RWPE1 (cell line): Measurements from ENCODE around the gene COX19.
A peak's percentile ranks its signal among the peaks of the same experiment; 100 is the strongest.

Experiments
- CTCF ChIA-PET: fragments of 350-600 bp; sonication (Branson Sonifier 250); formaldehyde crosslinking; extraction: SDS; loops from one replicate; lab custom pipeline; 2021; lab: Yijun Ruan, JAX
- POLR2A ChIA-PET: fragments of 400-600 bp; formaldehyde crosslinking; extraction: SDS; loops from one replicate; lab custom pipeline; 2020; ENCODE audit warnings: antibody characterized with exemption; ENCODE audit not compliant: low non-redundant PET; lab: Yijun Ruan, JAX
- DNase-seq: peaks from one replicate; pipeline ENCODE4 v3.0.0; 2012; ENCODE audit warnings: low spot score
- H3K27ac ChIP-seq: fragments of 450-650 bp; 2 replicates; pipeline ENCODE4 v1.5.1; 2017
- CTCF ChIP-seq: fragments of 450-650 bp; conservative IDR thresholded peaks from 2 replicates; pipeline ENCODE4 v1.5.1; 2017; ENCODE audit warnings: low read depth, mild to moderate bottlenecking

The COX19 gene

GRCh38 chr7:967361-968082 lies 7.8 kb downstream of the COX19 start:
- TF ChIP-seq CTCF = no peak
- ChIA-PET CTCF (interaction anchor here (0.7 to 1.2 kb wide), 3 partner anchors 13 to 508 kb away, joined by 3 read pairs; partner anchors contain the start of gene ADAP1), POLR2A (no interaction called here)
- DNase-seq = no peak
- H3K27ac ChIP-seq = peak overlapping the region; percentile 48

GRCh38 chr7:966291-967069 lies 8.9 kb downstream of the COX19 start:
- CTCF ChIA-PET = interaction anchor here (0.6 to 1.2 kb wide), 3 partner anchors 12 to 214 kb away, joined by 3 to 4 read pairs (median 3); partner anchors contain the start of gene ADAP1
- POLR2A ChIA-PET = no interaction called here
- peak overlapping the region; percentile 48 for H3K27ac ChIP-seq
- no peak for DNase-seq
- no peak for TF ChIP-seq CTCF

DNA sequence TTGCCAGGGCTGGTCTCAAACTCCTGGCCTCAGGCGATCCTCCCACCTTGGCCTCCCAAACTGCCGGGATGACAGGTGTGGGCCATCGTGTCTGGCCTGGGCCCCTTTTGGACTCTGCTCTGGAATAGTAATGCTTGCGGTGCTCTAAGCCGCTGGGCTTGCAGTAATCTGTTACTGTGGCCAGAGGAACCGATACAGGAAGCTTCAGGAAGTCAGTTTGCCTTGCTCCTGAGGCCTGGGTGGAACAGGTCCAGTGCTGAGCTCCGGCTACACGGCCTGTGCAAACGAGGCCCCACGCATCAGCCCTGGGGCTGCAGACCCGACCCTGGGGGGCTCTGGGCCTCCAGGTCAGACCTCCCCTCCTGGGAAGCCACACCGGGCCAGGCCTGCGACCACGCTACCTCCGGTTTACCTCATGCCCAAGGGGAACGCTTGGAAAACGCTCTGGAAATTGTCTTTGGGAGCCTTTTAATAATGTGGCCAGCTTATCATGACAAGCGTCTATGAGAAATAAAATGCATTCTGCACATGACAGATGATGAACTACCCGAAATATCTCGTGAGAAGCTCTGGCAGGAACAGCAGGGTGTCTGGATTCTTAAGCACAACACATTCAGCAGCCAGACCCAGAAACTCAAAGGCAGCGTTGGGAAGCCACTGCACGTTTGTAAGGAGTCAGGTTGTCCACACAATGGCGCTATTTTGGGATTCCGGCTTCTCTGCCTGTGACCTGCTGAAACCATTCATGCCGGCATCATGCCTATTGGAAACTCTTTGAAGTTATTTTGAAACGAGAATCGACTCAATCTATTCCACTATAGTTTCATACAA lies 10.7 kb downstream of the COX19 start:
- ChIA-PET CTCF (interaction anchor here (0.6 to 0.9 kb wide), 2 partner anchors 11 to 101 kb away, joined by 4 to 5 read pairs; no protein-coding TSS in a partner anchor), POLR2A (no interaction called here)
- H3K27ac ChIP-seq = no peak overlapping the region
- DNase-seq = no peak
- no peak for TF ChIP-seq CTCF

DNA sequence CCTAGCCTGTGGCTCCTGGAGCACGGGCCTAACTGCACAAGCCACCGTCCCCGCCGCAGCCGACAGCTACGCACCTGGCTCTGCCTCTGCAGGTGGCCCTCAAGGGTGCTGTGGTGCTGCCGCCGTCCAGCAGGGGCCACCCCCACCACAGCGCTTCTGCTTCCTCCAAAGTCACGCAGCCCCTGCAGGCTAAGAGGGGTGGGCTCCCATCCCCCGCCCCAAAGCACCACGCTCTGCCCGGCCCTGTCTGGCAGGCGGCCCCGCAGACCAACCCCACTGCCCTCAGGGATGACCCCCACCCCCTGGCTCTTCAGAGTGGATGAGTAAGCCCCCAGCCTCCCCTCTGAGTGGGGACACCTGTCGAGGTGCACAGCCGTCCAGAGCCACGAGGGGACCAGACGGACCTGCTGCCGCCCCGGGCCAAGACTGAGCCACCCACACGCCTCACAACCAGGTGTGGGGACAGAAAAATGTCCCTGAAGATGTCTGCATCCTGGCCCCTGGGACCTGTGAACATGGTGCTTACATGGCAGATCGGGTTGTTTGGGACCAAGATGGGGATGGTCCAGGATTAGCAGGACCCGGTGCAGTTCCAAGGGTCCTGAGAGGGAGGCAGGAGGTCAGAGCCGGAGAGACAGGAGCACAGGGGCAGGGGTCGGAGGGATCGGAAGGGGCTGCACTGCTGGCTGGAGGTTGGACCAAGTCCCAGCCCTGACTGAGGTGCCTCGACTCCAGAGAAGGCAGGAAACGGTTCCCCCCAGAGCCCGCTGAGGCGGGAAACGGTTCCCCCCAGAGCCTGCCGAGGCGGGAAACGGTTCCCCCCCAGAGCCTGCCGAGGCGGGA lies 11.9 kb downstream of the COX19 start:
- POLR2A ChIA-PET = no interaction called here
- TF ChIP-seq CTCF = 0 out of 2 replicates have a peak, but pooled peaks have one; percentile 7
- CTCF ChIA-PET = interaction anchor here (0.6 kb wide), 1 partner anchor 100 kb away, joined by 4 read pairs; no protein-coding TSS in a partner anchor
- no peak overlapping the region for H3K27ac ChIP-seq
- DNase-seq = no peak

- no peak for DNase-seq
- CTCF ChIA-PET = interaction anchor here (0.6 kb wide), 1 partner anchor 26 kb away, joined by 4 read pairs; no protein-coding TSS in a partner anchor
- TF ChIP-seq CTCF = no peak
- POLR2A ChIA-PET = no interaction called here
- no peak overlapping the region for H3K27ac ChIP-seq
Observed at GRCh38 chr7:962401-963081, 12.8 kb downstream of the COX19 start.
